DMS153 (cell line): Measurements from ENCODE around the gene NR1H2.
A peak's percentile ranks its signal among the peaks of the same experiment; 100 is the strongest.

Experiments used
- DNase-seq: peaks from one replicate; lab custom pipeline; 2025; lab: John Stamatoyannopoulos, UW

NR1H2 gene

DNA sequence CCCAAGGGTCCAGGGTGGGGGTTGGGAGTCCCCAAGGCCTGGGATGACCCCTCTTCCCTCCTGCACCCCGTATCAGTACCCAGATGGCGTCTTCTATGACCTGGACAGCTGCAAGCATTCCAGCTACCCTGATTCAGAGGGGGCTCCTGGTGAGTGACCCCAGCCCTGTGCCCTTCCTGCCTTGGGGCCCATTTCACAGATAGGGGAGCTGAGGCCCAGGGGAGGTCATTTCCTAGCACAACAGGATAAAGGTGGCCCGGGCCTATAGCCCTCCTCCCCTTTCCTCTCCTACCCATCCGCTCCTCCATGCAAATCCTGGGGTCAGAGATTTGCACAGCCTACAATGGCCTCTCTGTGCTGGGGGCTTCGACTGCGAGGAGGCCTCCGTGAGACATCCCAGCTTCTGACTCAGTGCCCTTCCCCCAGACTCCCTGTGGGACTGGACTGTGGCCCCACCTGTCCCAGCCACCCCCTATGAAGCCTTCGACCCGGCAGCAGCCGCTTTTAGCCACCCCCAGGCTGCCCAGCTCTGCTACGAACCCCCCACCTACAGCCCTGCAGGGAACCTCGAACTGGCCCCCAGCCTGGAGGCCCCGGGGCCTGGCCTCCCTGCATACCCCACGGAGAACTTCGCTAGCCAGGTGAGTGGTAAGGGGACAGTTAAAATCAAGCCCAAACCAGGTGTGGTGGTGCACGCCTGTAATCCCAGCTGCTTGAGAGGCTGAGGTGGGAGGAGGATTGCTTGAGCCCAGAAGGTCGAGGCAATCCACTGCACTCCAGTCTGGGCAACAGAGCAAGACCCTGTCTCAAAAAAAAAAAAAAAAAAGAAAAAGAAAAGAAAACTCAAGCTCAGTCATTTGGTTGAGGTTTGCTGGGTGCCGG lies 46.4 kb downstream of the NR1H2 start:
- DNase-seq: no peak

DNA sequence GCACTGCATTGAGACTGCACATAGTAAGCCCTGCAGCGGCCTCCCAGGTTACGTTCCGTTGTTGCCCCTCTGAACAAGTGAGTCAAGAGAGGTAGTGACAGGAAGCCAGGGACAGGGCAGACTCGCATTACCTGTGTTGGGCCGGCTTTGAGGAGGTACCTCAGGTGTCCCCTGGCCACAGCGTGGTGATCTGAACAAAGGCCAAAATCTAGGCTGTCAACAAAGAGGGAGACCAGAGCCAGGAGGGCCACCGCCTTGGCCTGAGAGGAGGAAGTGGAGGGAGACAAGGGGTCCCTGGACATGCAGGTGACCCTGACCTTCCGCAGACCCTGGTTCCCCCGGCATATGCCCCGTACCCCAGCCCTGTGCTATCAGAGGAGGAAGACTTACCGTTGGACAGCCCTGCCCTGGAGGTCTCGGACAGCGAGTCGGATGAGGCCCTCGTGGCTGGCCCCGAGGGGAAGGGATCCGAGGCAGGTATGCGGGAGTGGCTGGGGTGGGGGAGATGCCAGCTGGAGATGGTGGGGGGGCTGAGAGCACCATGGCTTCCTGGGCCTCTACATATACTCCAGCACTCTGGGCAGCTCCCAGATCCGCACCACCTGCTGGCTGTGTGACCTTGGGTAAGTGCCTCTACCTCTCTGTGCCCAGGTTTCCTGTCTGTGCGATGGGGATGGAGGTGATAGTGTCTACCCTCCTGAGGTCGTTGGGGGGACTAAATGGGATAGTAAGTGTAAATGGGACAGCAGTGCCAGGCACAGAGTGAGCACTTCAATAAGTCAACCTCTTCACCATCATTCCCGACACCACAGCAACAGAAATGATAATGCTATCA lies 47.2 kb downstream of the NR1H2 start:
- DNase-seq: no peak

GRCh38 chr19:50425581-50425980 lies 49.3 kb downstream of the NR1H2 start:
- DNase-seq: no peak

GRCh38 chr19:50427318-50427925 lies 51.2 kb downstream of the NR1H2 start:
- DNase-seq: no peak

DNA sequence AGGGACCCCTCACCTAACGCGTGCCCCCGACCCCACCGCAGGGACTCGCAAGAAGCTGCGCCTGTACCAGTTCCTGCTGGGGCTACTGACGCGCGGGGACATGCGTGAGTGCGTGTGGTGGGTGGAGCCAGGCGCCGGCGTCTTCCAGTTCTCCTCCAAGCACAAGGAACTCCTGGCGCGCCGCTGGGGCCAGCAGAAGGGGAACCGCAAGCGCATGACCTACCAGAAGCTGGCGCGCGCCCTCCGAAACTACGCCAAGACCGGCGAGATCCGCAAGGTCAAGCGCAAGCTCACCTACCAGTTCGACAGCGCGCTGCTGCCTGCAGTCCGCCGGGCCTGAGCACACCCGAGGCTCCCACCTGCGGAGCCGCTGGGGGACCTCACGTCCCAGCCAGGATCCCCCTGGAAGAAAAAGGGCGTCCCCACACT lies 51.8 kb downstream of the NR1H2 start:
- no peak for DNase-seq

GRCh38 chr19:50428772-50429463 lies 52.7 kb downstream of the NR1H2 start:
- no peak for DNase-seq

- no peak for DNase-seq
Observed at GRCh38 chr19:50430888-50431342, 54.7 kb downstream of the NR1H2 start.

DNA sequence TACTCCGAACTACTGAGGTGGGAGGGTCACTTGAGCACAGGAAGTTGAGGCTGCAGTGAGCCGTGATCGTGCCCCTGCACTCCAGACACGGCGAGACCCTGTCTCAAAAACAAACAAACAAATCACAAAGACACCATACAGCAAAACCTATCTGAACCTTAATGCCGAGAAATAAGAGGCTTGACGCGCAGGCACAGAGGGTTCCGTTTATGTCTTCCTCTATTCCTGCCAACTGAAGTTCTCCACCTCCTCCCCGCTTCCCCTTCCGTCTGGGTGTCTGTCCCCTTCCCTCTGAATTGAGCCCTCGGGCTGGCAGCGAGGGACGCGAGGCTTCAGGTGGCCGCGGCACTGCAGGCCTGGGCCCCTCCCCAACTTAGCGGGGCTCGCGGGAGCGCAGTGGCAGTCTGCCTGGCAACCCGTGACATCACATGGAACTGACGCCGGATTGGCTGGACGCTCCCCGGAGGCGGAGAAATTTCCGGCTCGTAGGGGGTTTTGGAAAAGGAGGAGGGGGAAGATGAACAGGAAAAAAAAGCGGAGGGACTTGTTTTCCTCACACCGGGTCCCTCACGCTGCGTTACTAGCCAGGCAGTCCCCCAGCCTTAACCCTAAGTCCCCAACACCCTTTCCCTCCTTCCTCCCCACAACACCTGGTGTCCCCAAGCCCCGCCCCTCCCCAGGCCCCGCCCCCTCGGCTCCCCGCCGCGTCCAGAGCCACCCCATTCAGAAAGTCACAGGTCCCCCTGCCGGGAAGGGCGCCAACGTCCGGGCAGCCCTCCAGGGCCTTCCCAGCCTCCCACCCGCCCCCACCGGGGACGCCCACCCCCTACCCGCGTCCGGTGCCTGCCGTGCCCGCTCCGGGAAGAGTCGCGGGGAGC lies 55.3 kb downstream of the NR1H2 start:
- peak; percentile 52 for DNase-seq

DNA sequence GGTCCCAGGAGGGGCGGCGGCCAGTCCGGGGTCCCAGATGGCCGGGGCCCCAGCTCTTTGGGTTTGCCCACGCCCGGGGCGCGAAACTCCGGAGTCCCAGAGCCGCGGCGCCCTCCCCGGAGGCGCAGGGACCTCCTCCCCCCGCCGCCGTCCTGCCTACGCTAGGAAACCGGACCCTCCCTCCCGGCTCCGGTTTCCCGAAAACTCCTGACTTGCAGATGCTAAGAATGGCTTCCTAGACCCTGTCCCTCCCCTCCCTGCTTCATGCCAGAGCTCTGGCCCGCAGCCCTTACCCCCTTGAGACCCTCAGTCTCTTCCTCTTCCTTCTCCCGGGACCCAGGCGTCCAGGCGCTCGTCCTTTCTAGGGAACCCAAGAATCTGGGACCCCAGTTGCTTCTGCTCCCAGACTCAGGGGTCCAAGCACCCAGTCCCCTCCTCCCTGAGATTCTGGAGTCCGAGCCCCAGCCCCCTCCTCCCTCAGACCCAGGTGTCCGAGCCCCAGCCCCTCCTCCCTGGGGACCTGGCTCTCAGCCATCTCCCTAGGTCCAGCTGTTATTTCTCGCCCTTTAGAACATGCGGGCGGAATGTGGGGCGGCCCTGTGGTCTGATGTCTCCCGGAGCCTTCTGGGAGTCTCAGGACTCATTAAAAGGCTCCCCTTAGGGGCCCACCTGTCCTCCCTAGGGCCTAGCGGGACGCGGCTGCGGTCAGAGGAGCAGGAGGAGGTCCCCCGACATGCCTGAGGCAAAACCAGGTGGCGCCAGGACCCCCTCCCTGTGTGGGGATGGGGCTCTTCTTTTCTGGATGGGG lies 56.2 kb downstream of the NR1H2 start, which contains the start of gene MYBPC2:
MYBPC2 (plus strand) TSS at position 672 of the 808 bp plus-strand sequence; CDS start at position 734, 62 bp downstream.
- DNase-seq: no peak
